Activated T-cell treated with anti-CD3 and anti-CD28 coated beads for 4 hours (primary cell): Measurements from ENCODE around the gene POC1A.

Experiments used
- DNase-seq: peaks from one replicate; pipeline ENCODE4 v3.0.0-alpha.2; 2020

The POC1A gene

DNA sequence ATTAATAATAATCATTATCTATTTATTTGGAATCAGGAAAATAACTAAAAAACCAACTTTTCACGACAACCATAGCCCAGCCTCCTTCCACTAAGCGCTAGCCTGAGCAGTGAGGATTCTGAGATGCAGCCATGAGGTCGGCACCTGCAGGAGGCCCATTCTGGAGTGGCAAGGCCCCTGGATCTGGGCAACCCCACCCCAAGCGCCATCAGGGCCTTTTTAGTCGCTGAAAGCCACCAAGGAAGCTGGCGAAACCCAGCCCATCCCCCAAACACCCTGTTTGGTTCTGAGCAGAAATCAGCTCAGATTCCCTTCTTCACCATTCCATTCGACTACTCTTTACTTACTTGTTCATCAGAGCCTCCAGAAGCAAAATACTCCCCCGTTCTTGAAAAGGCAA is 29.5 kb downstream of the POC1A start:
- no peak for DNase-seq

DNA sequence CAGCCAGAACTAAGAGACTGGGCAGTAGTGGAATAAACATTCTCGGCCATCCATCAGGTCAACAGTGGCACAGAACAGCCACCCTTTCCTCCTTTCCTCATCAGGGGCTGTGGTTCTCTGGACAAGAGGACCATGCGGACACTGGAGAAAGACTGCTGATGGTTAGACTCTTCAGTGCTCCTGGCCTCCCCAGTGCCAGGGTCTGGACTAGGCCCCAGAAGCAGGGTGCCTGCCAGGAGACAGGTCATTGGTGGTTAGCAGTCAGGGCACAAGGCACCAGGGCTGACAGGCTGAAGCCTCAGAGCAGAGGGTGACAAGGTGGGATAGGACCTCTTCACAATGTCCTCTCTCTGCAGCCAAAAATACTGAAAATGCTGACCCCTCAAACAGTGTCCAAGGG is 30.1 kb downstream of the POC1A start:
- no peak for DNase-seq

DNA sequence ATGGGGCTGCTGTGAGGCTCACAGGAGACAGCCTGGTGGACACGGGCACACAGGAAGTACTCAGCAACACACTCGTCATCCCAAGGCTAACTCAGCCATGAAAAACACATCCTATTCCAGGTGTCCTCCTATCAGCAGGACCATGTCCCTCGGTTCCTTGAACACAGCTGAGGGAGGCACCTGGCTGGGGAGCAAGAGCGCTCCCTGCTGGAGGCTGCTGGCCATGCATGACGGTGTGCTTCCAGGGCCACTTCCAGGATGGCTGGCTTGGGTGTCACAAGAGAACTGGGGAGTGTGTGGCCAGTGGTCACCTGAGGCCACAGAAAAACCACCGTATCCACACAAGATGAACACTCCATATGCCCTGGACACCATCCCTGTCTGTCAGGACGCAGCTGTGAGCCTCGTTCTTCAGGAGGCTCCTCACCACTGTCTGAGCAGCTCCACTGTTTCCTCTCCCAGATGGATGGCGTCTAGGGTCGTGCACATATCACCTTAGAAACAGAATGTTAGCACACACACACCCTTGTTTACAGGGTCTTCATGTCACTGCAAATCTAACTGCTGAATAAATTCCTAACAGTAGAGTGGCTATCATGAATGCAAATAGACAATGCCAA is 31.0 kb downstream of the POC1A start:
- peak; percentile 69 for DNase-seq

DNA sequence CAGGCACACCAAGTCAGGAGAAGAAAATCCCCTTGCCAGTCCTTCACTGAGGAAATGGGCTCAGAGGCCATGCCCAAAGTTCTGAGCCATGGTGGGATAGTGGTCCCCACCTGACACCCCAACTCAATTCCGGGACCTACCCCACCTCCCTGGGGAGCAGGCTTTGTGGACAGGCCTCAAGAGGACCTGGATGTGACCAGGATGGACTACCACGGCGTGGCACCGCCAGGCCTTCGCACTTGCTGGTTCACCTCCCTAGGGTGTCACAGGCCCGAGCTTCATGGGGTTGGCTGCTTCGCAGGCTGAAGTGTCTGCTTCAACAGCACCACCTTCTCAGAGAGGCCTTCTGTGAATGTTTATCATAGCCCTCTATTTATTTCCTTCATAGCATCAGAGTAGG is 31.7 kb downstream of the POC1A start:
- no peak for DNase-seq

DNA sequence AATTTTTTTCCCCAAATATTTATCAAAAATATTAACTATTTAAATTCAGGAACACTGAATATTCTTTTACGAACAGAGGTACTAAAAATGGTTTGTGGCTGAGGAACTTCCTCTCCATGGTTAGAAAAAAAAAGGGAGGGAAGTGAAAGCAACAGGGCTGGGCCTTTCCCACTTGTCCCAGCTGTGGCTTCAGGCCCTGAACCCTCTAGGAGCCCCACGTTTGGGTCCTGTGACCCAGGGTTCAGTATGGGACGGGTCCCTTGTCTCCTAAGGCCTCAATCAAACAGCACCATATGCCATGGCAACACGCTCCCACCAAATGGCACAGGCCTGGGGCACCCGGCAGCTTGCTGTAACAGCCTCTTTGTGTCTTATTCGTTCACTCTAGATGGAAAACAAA is 32.4 kb downstream of the POC1A start:
- DNase-seq, result no peak

DNA sequence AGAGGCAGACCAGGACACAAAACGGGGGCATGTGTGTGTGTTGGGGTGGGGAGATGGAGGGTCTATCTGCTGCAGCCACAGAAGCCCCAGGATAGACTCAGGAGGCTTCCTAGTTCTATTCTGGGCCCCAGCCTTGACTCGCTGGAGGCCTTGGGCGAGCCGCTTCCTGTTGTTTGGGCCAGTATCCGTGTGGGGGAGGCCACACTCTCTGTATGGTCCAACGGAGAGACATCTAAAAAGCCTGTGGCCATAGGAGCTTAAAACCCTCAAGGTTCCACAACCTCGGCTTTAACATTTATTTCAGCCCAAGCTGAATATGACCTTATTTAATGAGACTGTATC is 32.8 kb downstream of the POC1A start:
- no peak for DNase-seq

DNA sequence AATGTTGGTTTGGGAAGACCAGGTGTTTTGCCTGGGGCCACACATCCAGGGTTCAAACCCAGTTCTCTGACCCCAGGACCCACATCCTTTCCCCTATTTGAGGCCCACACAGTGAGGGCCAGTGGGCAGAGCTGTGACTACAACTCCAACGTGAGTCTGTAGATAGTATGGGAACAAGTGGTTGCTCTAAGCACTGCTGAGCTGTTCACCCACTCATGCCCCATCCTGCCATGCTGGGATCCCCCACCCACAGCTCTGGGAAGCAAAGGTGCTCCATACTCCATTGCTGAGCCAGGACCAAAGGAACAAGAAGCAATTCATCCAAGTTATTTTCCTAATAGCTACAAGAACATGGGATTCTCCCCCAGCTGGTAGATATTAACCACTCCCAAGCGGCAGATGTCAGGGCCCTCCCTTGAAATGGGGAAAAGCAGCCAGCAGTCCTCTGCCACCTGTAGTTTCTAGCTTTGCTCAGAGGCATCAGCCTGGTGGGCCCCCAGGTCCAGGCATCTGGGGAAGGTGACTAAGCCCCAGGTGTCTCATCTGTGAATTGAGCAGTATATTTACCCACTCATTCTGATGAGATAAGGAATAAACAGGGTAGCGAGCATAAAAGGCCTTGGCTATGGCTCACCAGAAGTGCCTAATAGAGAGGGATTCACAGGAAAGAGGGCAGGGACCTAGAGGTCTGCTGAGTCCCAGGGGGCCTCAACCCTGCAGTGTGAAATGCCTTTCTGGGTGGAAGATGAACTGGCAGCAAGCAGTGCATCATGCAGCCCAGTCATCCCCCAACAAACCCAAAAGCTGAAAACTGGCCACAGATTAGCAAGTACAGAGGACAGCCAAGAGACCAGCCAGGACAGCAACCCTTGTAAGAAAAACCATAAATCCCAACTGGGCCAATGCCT is 33.4 kb downstream of the POC1A start:
- DNase-seq, result no peak

DNA sequence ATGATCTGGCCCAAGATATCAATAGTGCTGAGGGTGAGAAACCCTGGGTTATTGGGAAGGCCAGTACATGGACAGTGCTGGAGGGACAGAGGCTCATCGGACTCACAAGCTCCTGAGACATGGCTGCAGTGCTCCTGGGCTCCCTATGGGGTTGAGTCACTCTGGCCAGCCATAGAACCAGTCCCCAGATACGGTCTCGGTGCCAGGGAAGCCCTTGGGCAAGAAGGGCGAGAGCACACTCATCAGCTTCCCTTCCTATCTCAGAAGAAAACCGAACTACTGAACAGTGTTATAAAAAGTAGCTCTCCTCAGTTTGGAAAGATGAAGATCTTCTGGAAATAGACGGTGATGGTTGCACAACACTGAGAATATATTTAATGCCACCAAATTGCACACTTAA is 34.4 kb downstream of the POC1A start:
- DNase-seq, result no peak

DNA sequence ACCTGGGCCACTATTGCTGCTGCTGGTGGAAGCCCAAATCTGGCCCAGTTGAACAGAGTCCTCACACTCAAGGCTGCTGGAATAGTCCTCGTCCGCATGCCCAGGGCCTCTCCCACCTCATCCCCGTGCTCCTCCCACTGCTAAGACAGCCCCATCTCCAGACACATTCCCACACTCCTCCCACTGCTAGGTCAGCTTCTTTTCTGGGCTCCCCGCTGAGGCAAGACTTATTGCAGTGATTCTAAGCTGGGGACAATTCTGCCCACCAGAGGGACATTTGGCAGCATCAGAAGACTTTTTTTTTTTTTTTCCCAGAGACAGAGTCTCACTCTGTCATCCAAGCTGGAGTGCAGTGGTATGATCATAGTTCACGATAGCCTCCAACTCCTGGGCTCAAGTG is 35.1 kb downstream of the POC1A start:
- DNase-seq, result no peak

DNA sequence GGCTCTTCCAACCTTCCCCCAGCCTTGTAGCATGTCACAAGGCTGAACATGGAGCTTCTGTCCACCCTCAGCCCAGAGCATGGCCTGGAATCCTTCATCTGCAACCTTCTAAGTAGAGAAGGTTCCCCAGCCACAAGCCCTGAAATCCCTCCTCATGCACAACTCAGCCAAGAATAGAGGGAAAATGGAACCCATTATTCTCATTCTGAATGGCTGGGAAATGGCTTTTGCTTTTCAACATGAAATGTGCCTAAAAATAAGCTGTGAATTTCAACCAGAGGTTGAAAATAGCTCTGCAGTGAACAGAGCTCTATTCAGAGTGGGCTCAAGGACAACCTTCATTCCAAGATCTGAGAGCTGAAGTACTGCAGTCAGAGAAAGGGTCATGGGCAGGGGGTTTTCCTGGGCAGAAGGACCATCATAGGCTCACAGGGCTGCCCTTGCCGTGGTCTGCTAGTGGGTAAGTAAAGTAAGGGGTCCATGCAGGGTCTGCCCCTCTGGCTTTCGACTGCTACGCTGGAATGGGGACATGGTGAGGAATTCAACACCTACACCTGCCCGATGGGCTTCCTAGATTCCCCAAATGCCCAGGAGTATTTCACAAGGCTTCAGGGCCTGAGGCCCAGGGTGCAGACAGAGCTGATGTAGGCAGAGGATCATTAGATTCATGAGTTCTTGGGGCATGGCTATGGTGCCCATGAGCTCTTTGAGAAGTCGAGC is 35.9 kb downstream of the POC1A start:
- no peak for DNase-seq

DNA sequence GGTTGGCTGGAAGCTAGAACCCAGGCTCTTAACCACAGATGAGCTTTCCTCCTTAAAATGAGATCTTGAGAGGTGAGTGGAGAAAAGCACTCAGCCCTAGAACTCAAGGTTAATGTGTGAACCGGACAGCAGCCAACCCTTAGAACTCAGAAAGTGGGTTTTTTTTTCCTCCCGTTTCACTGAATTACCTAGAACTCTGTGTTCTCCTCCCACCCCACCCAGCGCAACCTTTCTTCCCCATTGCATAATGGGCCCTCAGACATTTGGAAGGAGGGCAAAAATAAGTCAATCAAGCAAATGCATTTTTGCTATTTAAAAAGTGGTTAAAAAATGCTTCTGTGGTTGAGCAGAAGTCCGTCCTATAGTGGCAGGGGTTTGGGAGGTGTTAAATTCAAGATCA is 36.7 kb downstream of the POC1A start:
- no peak for DNase-seq

DNA sequence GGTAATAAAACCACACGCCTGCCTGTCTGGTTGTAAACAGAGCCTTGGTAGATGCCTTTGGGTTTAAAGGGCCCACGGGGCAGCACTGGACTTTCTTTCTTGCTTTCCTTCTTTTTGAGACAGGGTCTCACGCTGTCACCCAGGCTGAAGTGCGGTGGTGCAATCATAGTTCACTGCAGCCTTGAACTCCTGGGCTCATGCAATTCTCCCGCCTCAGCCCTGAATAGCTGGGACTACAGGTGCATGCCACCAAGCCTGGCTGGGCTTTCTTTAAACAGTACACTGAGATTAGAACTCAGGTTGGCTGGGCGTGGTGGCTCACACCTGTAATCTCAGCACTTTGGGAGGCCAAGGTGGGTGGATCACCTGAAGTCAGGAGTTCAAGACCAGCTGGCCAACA is 42.2 kb downstream of the POC1A start:
- DNase-seq, result no peak

DNA sequence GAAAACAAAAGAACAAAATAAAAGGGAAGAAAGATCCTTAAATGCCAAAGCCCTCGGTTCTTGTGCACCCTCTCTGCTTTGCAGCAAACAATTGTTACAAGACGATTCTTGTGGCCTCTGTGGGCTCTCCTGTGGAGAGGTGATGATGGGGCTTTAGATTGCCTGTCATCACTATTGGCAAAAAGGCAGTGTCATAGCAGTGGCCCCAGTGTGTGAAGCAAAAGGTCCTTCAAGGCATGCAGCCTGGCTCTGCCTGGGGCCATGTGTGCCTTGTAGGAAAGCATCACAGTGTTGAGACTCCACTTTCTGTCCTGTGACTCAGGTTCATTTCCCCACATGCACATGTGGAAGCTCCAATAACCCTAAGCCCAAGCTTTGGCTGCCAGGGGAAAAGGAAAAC is 43.7 kb downstream of the POC1A start:
- DNase-seq, result no peak

DNA sequence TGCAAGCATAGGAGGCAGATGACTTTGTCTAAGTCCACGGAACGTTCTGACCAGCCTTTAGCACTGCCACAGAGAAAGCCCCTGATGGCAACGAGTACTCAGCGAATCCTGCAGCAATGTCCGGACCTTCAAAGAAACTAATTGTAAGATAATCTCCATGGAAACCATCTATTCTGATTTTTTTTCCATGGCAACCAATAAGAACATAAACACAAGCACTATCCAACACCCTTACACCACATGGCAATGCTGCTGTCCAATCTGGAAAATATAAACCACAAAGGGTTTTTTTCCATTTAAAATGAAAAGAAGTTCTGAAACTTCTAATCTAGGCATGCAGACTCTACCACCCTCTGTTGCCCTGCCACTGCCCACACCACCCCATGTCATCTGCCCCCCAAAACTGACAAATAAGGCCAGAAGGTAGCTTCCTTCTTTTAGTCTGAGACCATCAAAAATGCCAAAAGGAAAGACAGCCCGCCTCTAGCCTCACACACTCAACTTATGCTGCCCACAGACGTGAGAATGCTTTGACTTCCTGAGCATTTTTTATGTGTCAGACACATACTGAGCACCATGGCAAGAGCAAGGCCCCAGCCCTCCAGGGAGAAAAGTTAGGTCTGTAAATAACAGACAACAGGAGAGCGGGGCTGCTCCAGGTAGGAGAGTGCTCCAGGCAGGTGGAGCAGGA is 44.5 kb downstream of the POC1A start:
- DNase-seq, result no peak

DNA sequence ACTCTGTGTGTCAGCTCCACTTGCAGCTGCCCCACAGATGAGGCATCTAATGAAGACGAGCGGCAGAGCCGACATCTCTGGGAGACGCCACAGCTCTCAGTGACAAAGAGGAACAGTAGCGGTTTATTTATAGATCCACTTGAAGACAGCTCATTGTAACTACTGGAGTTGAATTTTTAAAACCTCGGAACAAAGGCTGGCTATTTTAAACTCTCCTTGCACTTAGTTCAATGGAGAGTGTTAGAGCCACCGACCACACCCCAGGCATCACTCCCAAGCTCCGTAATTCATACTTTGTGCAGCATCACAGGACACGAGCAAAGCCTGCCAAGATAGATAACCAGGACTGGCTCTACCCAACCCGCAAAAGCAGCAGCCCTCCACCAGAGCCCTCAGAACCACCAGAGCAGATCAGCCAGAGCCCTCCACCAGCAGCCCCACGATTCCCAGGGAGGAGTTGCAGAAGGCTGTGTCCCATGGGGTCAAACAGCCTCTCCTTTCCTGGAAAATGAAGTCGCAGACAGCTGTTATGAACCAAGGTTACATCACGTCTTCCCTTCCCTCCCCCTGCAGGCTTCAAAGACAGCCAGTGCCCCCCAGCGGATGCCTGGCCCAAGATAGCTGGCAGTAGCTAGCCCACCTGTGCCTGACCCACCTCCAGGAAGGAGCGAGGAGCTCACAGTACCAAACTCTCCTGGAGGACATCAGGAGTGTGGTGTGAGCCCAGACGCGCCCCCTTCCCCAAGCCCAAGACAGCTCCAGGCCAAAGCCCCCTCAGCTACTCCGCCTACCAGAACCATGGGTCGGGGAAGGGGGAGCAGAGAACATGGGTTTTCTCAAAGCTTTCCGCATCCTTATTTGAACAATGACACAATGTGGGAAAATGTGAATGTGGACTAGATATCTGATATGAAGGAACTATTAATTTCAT is 45.7 kb downstream of the POC1A start:
- no peak for DNase-seq

DNA sequence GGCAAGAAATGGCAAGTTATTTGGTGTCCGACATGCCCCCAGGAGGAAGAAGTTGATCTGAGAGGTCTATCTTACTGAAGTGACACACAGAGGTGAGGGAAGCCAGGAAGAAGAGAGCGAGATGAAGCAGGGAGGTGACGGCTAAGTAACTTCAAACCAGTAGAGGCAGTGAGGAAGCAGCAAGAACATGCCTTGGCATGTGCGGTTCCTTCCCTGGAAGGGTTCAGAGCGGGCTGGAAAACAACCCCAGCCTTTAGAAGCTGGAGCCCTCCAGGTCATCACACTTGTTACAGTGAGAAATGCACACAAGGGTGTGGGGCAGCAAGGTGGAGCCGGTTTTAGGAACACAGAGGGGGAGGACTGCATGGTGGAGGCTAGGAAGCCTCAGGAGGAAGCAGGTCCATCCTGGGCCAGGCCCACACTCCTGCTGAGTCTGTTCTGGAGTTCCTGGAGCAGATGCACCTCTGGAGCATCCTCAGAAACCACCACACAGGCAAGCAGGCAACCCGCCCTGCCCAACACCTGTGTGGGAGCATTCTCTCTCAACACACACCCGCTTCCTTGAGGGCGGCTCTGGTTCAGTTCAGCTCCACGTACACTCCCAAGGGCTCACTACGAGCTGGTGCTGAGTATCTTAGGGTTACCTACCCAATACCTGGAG is 47.1 kb downstream of the POC1A start:
- no peak for DNase-seq

DNA sequence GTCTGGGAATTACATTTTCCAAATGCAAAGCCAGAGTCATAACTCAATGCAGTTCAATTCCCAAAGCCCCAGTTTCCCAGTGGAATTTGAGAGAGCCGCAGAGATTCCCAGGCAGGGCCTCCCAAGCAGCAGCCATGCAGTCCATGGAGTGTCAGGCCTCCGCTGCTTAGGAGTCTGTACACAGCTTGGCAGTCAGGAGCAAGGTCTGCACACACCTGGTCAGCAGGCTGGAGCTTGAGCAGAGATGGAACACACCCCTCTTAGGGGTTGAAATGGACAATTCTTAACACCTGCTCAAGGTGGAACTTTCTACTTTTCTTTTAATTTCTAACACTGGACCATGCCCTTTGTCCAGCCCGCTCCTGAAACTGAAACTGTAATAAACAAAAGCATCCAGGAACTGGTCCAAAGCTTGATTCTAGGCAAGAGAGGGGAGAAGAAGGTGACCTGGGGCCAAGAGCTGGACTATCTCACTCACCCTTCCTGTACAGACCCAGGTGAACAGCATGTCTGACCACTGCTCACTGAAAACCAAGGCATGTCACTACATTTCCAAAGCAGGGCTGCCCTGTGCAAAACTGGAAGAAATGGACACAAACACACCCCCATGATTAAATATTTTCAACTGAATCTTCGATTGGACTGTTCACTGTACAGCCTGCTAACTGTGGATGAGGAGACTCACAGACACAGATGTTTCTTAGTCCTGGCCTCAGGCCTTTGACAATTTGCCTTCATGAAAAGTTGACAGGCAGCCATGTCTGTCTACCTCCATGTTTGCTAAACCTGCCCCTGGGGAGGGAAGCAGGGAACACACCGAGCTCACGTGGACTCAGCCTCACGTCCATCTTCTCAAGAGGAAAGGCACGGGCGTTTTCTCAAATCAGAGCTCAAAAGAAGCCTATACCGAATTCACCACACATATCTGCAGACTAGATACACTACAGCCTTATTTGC is 49.3 kb downstream of the POC1A start:
- no peak for DNase-seq

DNA sequence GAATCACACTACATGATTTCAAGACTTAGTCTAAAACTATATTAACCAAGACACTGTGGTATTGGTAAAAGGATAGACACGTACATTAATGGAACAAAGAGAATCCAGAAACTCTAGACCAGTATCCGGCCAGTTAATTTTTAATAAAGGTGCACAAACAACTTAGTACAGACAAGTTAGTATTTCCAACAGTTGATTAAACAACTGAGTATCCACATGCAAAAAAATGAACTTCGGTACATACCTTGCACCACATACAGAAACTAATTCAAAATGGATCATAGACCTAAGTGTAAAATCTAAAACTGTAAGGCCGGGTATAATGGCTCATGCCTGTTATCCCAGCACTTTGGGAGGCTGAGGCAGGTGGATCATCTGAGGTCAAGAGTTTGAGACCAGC is 51.3 kb downstream of the POC1A start:
- DNase-seq, result no peak

DNA sequence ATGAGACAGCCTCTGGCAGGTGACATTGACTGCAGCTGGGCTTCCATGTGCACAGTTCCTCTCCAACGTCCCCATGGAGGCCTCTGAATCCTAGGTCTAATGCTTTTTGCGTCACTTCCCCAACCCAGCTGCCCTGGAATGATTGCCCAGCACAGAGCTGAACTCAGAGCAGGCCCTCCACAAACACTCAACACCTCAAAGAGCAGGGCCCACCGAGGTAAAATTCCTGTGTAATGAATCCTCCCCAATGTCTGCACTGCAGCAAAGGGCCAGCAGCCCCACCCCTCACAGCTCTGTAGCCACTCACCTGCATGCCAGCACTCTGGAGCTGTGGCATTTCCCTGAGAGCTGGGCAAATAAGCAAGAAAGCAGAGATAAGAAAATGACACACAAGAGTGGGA is 55.2 kb downstream of the POC1A start:
- DNase-seq, result no peak

DNA sequence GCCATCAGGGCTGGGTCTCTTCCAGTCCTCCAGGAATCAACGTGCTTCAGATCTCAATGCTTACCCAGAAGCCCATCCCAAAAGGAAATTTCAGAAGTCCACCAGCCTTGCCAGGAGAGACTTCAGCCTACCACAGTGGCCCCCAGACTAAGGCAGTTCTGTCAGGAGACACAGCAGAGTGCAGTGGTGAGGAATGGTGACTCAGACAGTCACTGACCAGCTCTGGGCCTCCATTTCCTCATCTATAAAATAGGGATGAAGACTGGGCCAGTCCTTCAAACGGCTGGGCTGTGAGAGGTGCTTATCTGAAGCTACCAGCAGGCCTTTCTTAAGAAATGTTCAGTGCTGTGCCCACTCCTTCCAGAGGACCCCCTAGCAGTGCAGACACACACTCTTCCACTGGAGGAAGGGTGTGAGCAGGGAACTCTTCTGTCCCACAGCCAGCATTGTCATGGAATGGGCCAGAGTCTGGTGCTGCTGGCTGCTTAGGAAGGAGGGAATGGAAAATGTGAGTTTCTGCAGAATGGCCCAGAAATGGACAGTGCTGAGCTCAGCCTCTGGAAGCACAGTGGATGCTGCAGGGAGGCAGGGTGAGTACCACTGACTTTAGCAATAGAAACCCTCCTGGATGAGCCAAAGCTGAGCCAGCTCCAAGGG is 56.2 kb downstream of the POC1A start:
- no peak for DNase-seq
